Endothelial cell of umbilical vein (primary cell): ENCODE results near the gene TNS1. TPM values are rescaled to one million over a fixed set of nuclear protein-coding genes. Genes with fewer than 3 reads are reported as not detected.

Source experiments
- BruUV-seq: library from RNA; stranded (reverse); fragments of 400-500 nt; replicated peaks from 2 replicates; lab custom pipeline; 2021; lab: Mats Ljungman, UMichigan
- CTCF ChIA-PET: fragments of 300-600, 350-600 bp; sonication (Branson Sonifier 250); formaldehyde crosslinking; loops from one replicate; lab custom pipeline; 2021; ENCODE audit warnings: antibody characterized with exemption, inconsistent platforms; lab: Charles Lee
- POLR2A ChIA-PET: fragments of 300-600, 350-600 bp; sonication (Branson Sonifier 250); formaldehyde crosslinking; loops from one replicate; lab custom pipeline; 2021; ENCODE audit warnings: antibody characterized with exemption, inconsistent platforms; lab: Charles Lee
- DNase-seq: peaks from one replicate; pipeline ENCODE4 v3.0.0-alpha.2; 2011; ENCODE audit warnings: low read depth, low spot score
- FAIRE-seq: peaks from 2 replicates; lab custom pipeline; 2011; peaks lifted over from hg19 to GRCh38; lab: Jason Lieb, UNC
- H2AFZ ChIP-seq: 2 replicates; pipeline ENCODE4 v1.6.0; 2012; ENCODE audit warnings: low read depth, low read length, control low read depth, inconsistent platforms
- H3K27ac ChIP-seq: 2 replicates; pipeline ENCODE4 v1.5.1; 2011; ENCODE audit warnings: low read depth, mild to moderate bottlenecking, control low read depth, low read length, moderate library complexity; ENCODE audit not compliant: insufficient read depth
- H3K27me3 ChIP-seq, 2 experiments: 2 replicates each; pipeline versions ENCODE4 v1.6.0 to v1.6.1; 2011; ENCODE audit warnings: low read length in 2 of 2, mixed read lengths in 1 of 2; ENCODE audit not compliant: control insufficient read depth in 2 of 2, insufficient read depth in 2 of 2
- H3K36me3 ChIP-seq, 2 experiments: 2 replicates in 1 of 2; 3 replicates in 1 of 2; pipeline ENCODE4 v1.5.1; 2011; ENCODE audit warnings: low read length in 2 of 2, mild to moderate bottlenecking in 1 of 2, moderate library complexity in 1 of 2; ENCODE audit not compliant: control insufficient read depth in 2 of 2, insufficient read depth in 2 of 2; ENCODE audit errors: extremely low read depth in 1 of 2
- H3K4me1 ChIP-seq: 3 replicates; pipeline ENCODE4 v1.5.1; 2011; ENCODE audit warnings: mild to moderate bottlenecking, low read length; ENCODE audit not compliant: control insufficient read depth, insufficient read depth; ENCODE audit errors: extremely low read depth
- H3K4me2 ChIP-seq: 2 replicates; pipeline ENCODE4 v1.6.1; 2011; ENCODE audit warnings: low read length, control low read depth, mixed read lengths; ENCODE audit not compliant: insufficient read depth
- H3K4me3 ChIP-seq, 3 experiments: fragments of 200-600 bp in 1 of 3; sonication (generic), shearing (Covaris generic) in 1 of 3; replicated peaks in 1 of 3; 2 replicates each; pipeline ENCODE4 v1.5.1; 2011 to 2016; ENCODE audit warnings: control low read depth in 3 of 3, low read length in 3 of 3, mild to moderate bottlenecking in 2 of 3, inconsistent platforms in 1 of 3, low read depth in 1 of 3, moderate library complexity in 1 of 3; ENCODE audit not compliant: insufficient read depth in 1 of 3
- H3K79me2 ChIP-seq: 2 replicates; pipeline ENCODE4 v1.6.0; 2012; ENCODE audit warnings: low read length, inconsistent platforms; ENCODE audit not compliant: control insufficient read depth, insufficient read depth
- H3K9ac ChIP-seq: replicated peaks from 2 replicates; pipeline ENCODE3; 2011; ENCODE audit warnings: low read length, control low read depth; ENCODE audit not compliant: insufficient read depth; ENCODE audit errors: extremely low read depth
- H3K9me1 ChIP-seq: replicated peaks from 3 replicates; pipeline ENCODE4 v1.6.0; 2011; ENCODE audit warnings: mild to moderate bottlenecking, low read length; ENCODE audit not compliant: control insufficient read depth, insufficient read depth; ENCODE audit errors: extremely low read depth
- H3K9me3 ChIP-seq: replicated peaks from 2 replicates; pipeline ENCODE4 v1.5.1; 2012; ENCODE audit warnings: low read length, inconsistent platforms; ENCODE audit not compliant: control insufficient read depth, insufficient read depth
- H4K20me1 ChIP-seq: replicated peaks from 2 replicates; pipeline ENCODE3; 2011; ENCODE audit warnings: mild to moderate bottlenecking, low read length; ENCODE audit not compliant: control insufficient read depth, insufficient read depth; ENCODE audit errors: extremely low read depth
- CTCF ChIP-seq, 2 donors: IDR thresholded peaks; 1 replicate in 1 of 2; 2 replicates in 1 of 2; pipeline ENCODE4 v1.5.1; 2011; ENCODE audit warnings: low read length in 2 of 2, mild to moderate bottlenecking in 2 of 2, moderate library complexity in 2 of 2, control low read depth in 1 of 2, inconsistent platforms in 1 of 2, low read depth in 1 of 2; ENCODE audit not compliant: insufficient read depth in 1 of 2; ENCODE audit errors: extremely low read depth in 1 of 2
- EZH2 ChIP-seq: IDR thresholded peaks from 2 replicates; pipeline ENCODE4 v1.6.1; 2012; ENCODE audit warnings: borderline replicate concordance, low read depth, mild to moderate bottlenecking, moderate library complexity, low read length, inconsistent platforms; ENCODE audit not compliant: severe bottlenecking
- GATA2 ChIP-seq: IDR thresholded peaks from 2 replicates; pipeline ENCODE4 v1.7.0; 2011; ENCODE audit warnings: low read depth, mild to moderate bottlenecking, moderate library complexity, mixed read lengths, low read length; ENCODE audit not compliant: insufficient read length, insufficient read depth
- JUN ChIP-seq: IDR thresholded peaks from 2 replicates; pipeline ENCODE4 v1.6.1; 2011; ENCODE audit warnings: borderline replicate concordance, low read depth; ENCODE audit not compliant: insufficient read length, insufficient read depth
- MAX ChIP-seq: IDR thresholded peaks from 2 replicates; pipeline ENCODE4 v1.6.1; 2011; ENCODE audit not compliant: insufficient read depth, insufficient read length
- MYC ChIP-seq: IDR thresholded peaks from one replicate; pipeline ENCODE4 v1.6.1; 2011; ENCODE audit warnings: mild to moderate bottlenecking, low read depth, low read length
- POLR2A ChIP-seq: IDR thresholded peaks from 2 replicates; pipeline ENCODE4 v1.6.1; 2012; ENCODE audit warnings: low read depth, mild to moderate bottlenecking, control low read depth, low read length
- POLR2AphosphoS5 ChIP-seq: IDR thresholded peaks from 2 replicates; pipeline ENCODE4 v1.6.1; 2012; ENCODE audit warnings: low read depth, mild to moderate bottlenecking, control low read depth, low read length, moderate library complexity; ENCODE audit not compliant: insufficient read depth
- dilution Hi-C: fragments of 300-500 bp; cut with MboI; formaldehyde crosslinking; loops from one replicate; pipeline ENCODE4 v1.15.0; 2019; ENCODE audit warnings: low sequenced_read_pairs; ENCODE audit not compliant: extremely low pct_ligation_motif_present
- intact Hi-C: fragments of 100-400 bp; cut with micrococcal nuclease; formaldehyde crosslinking; loops from one replicate; pipeline ENCODE4 v1.10.0; 2022
- polyA plus RNA-seq, 4 experiments: library from polyadenylated mRNA; depleted of rRNA in 3 of 4; stranded (reverse) in 3 of 4; unstranded in 1 of 4; fragments of >200 nt; gene quantifications; 2 replicates each; pipeline versions ENCODE4 v1.2.1 to v1.2.3, GENCODE V29; 2011 to 2012; ENCODE audit warnings: missing spikeins in 1 of 4
- total RNA-seq: library from RNA; stranded (reverse); gene quantifications from 2 replicates; pipeline ENCODE4 v1.2.3, GENCODE V29; 2021

The TNS1 gene
- total and polyA plus RNA-seq, 2 donors (not counting 3 experiments of a cell fraction or from before 2014, with no cell fraction given), result 11.0 to 52.1 TPM

GRCh38 chr2:217812170-217812569, 190.6 kb downstream of the TNS1 start:
- Histone ChIP-seq H3K9me3 (no peaks in the 10 kb centered on the region), H3K4me1 (peaks cover 19% of the 10 kb centered on the region), H3K4me2 (no peak overlapping the region), H3K27ac (no peak overlapping the region), H3K9me1 (no peaks in the 10 kb centered on the region), H3K9ac (no peak overlapping the region), H3K79me2 (no peaks in the 10 kb centered on the region), H2AFZ (no peak overlapping the region), H3K4me3 (no peak overlapping the region), H3K36me3 (peaks cover 16 to 29% of the 10 kb centered on the region in 2 experiments), H4K20me1 (no peaks in the 10 kb centered on the region), H3K27me3 (no peaks in the 10 kb centered on the region)
- ChIA-PET POLR2A (no interaction called here), CTCF (interaction anchor here (1.0 kb wide), 1 partner anchor 74 kb away, joined by 3 read pairs; no protein-coding TSS in a partner anchor)
- DNase-seq, result no peak
- no peak for FAIRE-seq
- intact Hi-C loops, result no loop called here
- no peak for TF ChIP-seq EZH2
- no peak for TF ChIP-seq POLR2AphosphoS5
- no peak for TF ChIP-seq CTCF (IDR thresholded peaks at IDR 0.05; ENCODE audit: extremely low read depth in 1 of 2, insufficient read depth in 1 of 2, low read depth in 1 of 2, low read length in 2 of 2)
- TF ChIP-seq POLR2A, result no peak
- TF ChIP-seq MYC, result no peak
- no peak for TF ChIP-seq GATA2
- TF ChIP-seq JUN, result no peak
- no peak for TF ChIP-seq MAX
- dilution Hi-C loops, result no loop called here
- no TSS peak for BruUV-seq
